ENCODE results near the gene ANKRD12. TPM values are rescaled to one million over a fixed set of nuclear protein-coding genes. Genes with fewer than 3 reads are reported as not detected.

ANKRD12 gene
- total RNA-seq, 1 experiment from 2014 or later: 31.6 TPM

- CTCF ChIA-PET: no interaction called here
- intact Hi-C loops (cut with micrococcal nuclease; ENCODE audit: unreplicated experiment): no loop called here
- 0 out of 2 replicates have a peak, but pooled peaks cover 3% of the 10 kb centered on the region for H3K36me3 ChIP-seq (ENCODE audit: low read depth)
- no peak overlapping the region for H3K4me2 ChIP-seq
- no peak overlapping the region for H2AFZ ChIP-seq
- H3K27ac ChIP-seq: no peak overlapping the region
- no peaks in the 10 kb centered on the region for H4K20me1 ChIP-seq (ENCODE audit: insufficient read depth)
- no peak overlapping the region for H3K4me3 ChIP-seq
- H3F3A ChIP-seq (ENCODE audit: insufficient read depth, low read depth): no peaks in the 10 kb centered on the region
- no peaks in the 10 kb centered on the region for H3K79me2 ChIP-seq (ENCODE audit: low read depth)
- POLR2A ChIA-PET (ENCODE audit: unreplicated experiment): interaction anchor here (0.6 to 0.7 kb wide), 2 partner anchors 61 to 125 kb away, joined by 3 read pairs; no protein-coding TSS in a partner anchor
- no peaks in the 10 kb centered on the region for H3K27me3 ChIP-seq (ENCODE audit: insufficient read depth, low read depth)
- H3K4me1 ChIP-seq (replicated peaks; ENCODE audit: insufficient read depth): no peaks in the 10 kb centered on the region
- no peaks in the 10 kb centered on the region for H3K9me2 ChIP-seq (ENCODE audit: insufficient read depth)
- H3K9me3 ChIP-seq (ENCODE audit: insufficient read depth, low read depth): no peaks in the 10 kb centered on the region
- TF ChIP-seq CTCF (conservative IDR thresholded peaks at IDR 0.05) (no peak), EZH2 (IDR thresholded peaks at IDR 0.05; ENCODE audit: low read depth) (no peak)
- DNase-seq: no peak
- no TSS peak for BruUV-seq (replicated peaks)
These were observed 78.8 kb downstream of the ANKRD12 start for GRCh38 chr18:9215221-9215933.

- no peaks in the 10 kb centered on the region for H4K20me1 ChIP-seq (ENCODE audit: insufficient read depth)
- H3K4me1 ChIP-seq (replicated peaks; ENCODE audit: insufficient read depth): no peaks in the 10 kb centered on the region
- ChIA-PET CTCF (interaction anchor here (0.6 kb wide), 1 partner anchor 144 kb away, joined by 3 read pairs; no protein-coding TSS in a partner anchor), POLR2A (ENCODE audit: unreplicated experiment) (no interaction called here)
- H2AFZ ChIP-seq: no peak overlapping the region
- 0 out of 2 replicates have a peak, but pooled peaks cover 3% of the 10 kb centered on the region for H3K36me3 ChIP-seq (ENCODE audit: low read depth)
- no peak overlapping the region for H3K4me3 ChIP-seq
- no TSS peak for BruUV-seq (replicated peaks)
- H3K79me2 ChIP-seq (ENCODE audit: low read depth): no peaks in the 10 kb centered on the region
- no peak for DNase-seq
- intact Hi-C loops (cut with micrococcal nuclease; ENCODE audit: unreplicated experiment): no loop called here
- no peak for TF ChIP-seq EZH2 (IDR thresholded peaks at IDR 0.05; ENCODE audit: low read depth)
- TF ChIP-seq CTCF (conservative IDR thresholded peaks at IDR 0.05): no peak
- H3F3A ChIP-seq (ENCODE audit: insufficient read depth, low read depth): no peaks in the 10 kb centered on the region
- H3K27ac ChIP-seq: no peak overlapping the region
- H3K9me3 ChIP-seq (ENCODE audit: insufficient read depth, low read depth): no peaks in the 10 kb centered on the region
- no peak overlapping the region for H3K4me2 ChIP-seq
- no peaks in the 10 kb centered on the region for H3K9me2 ChIP-seq (ENCODE audit: insufficient read depth)
- no peaks in the 10 kb centered on the region for H3K27me3 ChIP-seq (ENCODE audit: insufficient read depth, low read depth)
These were observed 79.9 kb downstream of the ANKRD12 start for GRCh38 chr18:9216459-9216858.

- no peaks in the 10 kb centered on the region for H3K9me3 ChIP-seq (ENCODE audit: insufficient read depth, low read depth)
- no peaks in the 10 kb centered on the region for H3K79me2 ChIP-seq (ENCODE audit: low read depth)
- intact Hi-C loops (cut with micrococcal nuclease; ENCODE audit: unreplicated experiment): no loop called here
- POLR2A ChIA-PET (ENCODE audit: unreplicated experiment): no interaction called here
- no peak overlapping the region for H3K4me3 ChIP-seq
- no TSS peak for BruUV-seq (replicated peaks)
- DNase-seq: no peak
- no peaks in the 10 kb centered on the region for H3K4me1 ChIP-seq (replicated peaks; ENCODE audit: insufficient read depth)
- no peaks in the 10 kb centered on the region for H3K27me3 ChIP-seq (ENCODE audit: insufficient read depth, low read depth)
- TF ChIP-seq CTCF (conservative IDR thresholded peaks at IDR 0.05): no peak
- H4K20me1 ChIP-seq (ENCODE audit: insufficient read depth): no peaks in the 10 kb centered on the region
- CTCF ChIA-PET: no interaction called here
- no peaks in the 10 kb centered on the region for H3F3A ChIP-seq (ENCODE audit: insufficient read depth, low read depth)
- H3K36me3 ChIP-seq (ENCODE audit: low read depth): no peaks in the 10 kb centered on the region
- no peak overlapping the region for H2AFZ ChIP-seq
- no peak overlapping the region for H3K27ac ChIP-seq
- no peaks in the 10 kb centered on the region for H3K9me2 ChIP-seq (ENCODE audit: insufficient read depth)
- H3K4me2 ChIP-seq: no peak overlapping the region
These were observed 81.3 kb downstream of the ANKRD12 start for GRCh38 chr18:9217743-9218451.

Measured in PC-9 (cell line).